Measurements from ENCODE around the gene TSPEAR.

- TF ChIP-seq, protein P1, sequence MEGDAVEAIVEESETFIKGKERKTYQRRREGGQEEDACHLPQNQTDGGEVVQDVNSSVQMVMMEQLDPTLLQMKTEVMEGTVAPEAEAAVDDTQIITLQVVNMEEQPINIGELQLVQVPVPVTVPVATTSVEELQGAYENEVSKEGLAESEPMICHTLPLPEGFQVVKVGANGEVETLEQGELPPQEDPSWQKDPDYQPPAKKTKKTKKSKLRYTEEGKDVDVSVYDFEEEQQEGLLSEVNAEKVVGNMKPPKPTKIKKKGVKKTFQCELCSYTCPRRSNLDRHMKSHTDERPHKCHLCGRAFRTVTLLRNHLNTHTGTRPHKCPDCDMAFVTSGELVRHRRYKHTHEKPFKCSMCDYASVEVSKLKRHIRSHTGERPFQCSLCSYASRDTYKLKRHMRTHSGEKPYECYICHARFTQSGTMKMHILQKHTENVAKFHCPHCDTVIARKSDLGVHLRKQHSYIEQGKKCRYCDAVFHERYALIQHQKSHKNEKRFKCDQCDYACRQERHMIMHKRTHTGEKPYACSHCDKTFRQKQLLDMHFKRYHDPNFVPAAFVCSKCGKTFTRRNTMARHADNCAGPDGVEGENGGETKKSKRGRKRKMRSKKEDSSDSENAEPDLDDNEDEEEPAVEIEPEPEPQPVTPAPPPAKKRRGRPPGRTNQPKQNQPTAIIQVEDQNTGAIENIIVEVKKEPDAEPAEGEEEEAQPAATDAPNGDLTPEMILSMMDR (IDR thresholded peaks at IDR 0.05): no peak
- TF ChIP-seq POLR2A (IDR thresholded peaks at IDR 0.05): no peak
Observed at GRCh38 chr21:44542716-44543115, 168.7 kb downstream of the TSPEAR start.

Data from thyroid gland (tissue), 4 donors.